HL-60 (cell line): ENCODE results near the gene CENPX.

Source experiments
- DNase-seq, 2 experiments: peaks; one replicate each; pipeline ENCODE4 v3.0.0-alpha.2; 2010 to 2020; ENCODE audit warnings: low read depth in 1 of 2, low spot score in 1 of 2
- H3K27ac ChIP-seq: fragments of 250-450 bp; sonication (Bioruptor Pico); replicated peaks from 2 replicates; pipeline ENCODE4 v1.5.1; 2020; ENCODE audit warnings: mild to moderate bottlenecking, moderate library complexity
- H3K27me3 ChIP-seq: fragments of 250-450 bp; sonication (Bioruptor Pico); 2 replicates; pipeline ENCODE4 v1.5.1; 2021; ENCODE audit warnings: mild to moderate bottlenecking, moderate library complexity; ENCODE audit not compliant: insufficient read depth, poor library complexity, severe bottlenecking
- H3K4me3 ChIP-seq: replicated peaks from 2 replicates; pipeline ENCODE4 v1.5.1; 2011; ENCODE audit warnings: mild to moderate bottlenecking, control low read depth, low read length; ENCODE audit not compliant: insufficient read depth
- GABPA ChIP-seq: IDR thresholded peaks from 2 replicates; pipeline ENCODE4 v1.6.1; 2012; ENCODE audit warnings: low read depth
- POLR2AphosphoS5 ChIP-seq: IDR thresholded peaks from 2 replicates; pipeline ENCODE4 v1.6.1; 2012; ENCODE audit warnings: low read depth
- SPI1 ChIP-seq: IDR thresholded peaks from 2 replicates; pipeline ENCODE4 v1.6.1; 2012; ENCODE audit warnings: low read depth, mild to moderate bottlenecking, borderline replicate concordance
- TF ChIP-seq, protein P1 (sequence below): IDR thresholded peaks from 2 replicates; pipeline ENCODE4 v1.6.1; 2012; ENCODE audit warnings: low read depth; ENCODE audit not compliant: insufficient replicate concordance
- TF ChIP-seq, protein P2 (sequence below): IDR thresholded peaks from one replicate; pipeline ENCODE4 v1.5.1; 2011; ENCODE audit warnings: low read length, control low read depth, inconsistent platforms; ENCODE audit not compliant: insufficient read depth

The CENPX gene

DNA sequence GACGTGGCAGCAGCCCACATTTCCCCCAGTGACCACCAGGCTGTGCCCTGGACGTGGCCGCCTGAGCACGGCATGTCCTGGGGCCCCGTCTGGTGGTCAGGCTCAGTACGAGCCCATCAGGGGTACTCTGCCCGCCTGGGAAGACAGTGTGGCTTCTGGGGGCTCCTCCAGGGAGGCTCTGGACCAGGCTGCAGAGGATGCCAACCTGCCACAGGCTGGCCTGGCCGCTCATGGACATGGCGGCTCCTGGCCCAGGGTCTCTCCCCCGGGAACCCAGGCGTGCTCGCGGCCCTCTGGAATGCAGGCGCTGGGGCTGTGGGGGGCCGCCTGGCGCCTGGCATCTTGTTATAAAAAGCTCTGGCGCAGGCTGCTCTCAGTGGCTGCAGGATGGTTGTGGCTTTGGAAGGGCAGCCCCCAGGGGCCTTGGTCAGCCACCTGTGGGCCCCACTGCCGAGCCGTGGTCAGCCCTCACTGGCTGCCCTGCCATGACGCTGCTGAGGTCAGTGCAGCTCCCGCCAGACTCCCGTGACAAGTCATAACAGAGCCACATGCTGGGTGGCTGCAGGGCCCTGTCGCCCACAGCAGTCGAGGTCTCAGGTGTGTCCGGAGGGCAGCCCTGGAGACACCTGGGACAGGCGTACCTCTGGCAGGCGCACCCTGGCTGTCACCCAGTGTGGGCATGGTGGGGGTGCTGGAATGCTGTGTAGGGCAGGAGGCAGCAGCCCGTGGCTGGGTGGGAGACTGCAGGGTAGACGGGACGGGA is 15.0 kb downstream of the CENPX start:
- DNase-seq, result no peak
- H3K27ac ChIP-seq, result no peak overlapping the region
- TF ChIP-seq, protein P1, sequence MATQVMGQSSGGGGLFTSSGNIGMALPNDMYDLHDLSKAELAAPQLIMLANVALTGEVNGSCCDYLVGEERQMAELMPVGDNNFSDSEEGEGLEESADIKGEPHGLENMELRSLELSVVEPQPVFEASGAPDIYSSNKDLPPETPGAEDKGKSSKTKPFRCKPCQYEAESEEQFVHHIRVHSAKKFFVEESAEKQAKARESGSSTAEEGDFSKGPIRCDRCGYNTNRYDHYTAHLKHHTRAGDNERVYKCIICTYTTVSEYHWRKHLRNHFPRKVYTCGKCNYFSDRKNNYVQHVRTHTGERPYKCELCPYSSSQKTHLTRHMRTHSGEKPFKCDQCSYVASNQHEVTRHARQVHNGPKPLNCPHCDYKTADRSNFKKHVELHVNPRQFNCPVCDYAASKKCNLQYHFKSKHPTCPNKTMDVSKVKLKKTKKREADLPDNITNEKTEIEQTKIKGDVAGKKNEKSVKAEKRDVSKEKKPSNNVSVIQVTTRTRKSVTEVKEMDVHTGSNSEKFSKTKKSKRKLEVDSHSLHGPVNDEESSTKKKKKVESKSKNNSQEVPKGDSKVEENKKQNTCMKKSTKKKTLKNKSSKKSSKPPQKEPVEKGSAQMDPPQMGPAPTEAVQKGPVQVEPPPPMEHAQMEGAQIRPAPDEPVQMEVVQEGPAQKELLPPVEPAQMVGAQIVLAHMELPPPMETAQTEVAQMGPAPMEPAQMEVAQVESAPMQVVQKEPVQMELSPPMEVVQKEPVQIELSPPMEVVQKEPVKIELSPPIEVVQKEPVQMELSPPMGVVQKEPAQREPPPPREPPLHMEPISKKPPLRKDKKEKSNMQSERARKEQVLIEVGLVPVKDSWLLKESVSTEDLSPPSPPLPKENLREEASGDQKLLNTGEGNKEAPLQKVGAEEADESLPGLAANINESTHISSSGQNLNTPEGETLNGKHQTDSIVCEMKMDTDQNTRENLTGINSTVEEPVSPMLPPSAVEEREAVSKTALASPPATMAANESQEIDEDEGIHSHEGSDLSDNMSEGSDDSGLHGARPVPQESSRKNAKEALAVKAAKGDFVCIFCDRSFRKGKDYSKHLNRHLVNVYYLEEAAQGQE, result no peak
- TF ChIP-seq SPI1 (no peak), POLR2AphosphoS5 (no peak), GABPA (no peak)
- TF ChIP-seq, protein P2, sequence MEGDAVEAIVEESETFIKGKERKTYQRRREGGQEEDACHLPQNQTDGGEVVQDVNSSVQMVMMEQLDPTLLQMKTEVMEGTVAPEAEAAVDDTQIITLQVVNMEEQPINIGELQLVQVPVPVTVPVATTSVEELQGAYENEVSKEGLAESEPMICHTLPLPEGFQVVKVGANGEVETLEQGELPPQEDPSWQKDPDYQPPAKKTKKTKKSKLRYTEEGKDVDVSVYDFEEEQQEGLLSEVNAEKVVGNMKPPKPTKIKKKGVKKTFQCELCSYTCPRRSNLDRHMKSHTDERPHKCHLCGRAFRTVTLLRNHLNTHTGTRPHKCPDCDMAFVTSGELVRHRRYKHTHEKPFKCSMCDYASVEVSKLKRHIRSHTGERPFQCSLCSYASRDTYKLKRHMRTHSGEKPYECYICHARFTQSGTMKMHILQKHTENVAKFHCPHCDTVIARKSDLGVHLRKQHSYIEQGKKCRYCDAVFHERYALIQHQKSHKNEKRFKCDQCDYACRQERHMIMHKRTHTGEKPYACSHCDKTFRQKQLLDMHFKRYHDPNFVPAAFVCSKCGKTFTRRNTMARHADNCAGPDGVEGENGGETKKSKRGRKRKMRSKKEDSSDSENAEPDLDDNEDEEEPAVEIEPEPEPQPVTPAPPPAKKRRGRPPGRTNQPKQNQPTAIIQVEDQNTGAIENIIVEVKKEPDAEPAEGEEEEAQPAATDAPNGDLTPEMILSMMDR, result no peak

GRCh38 chr17:82007228-82007494 is 15.5 kb downstream of the CENPX start:
- TF ChIP-seq POLR2AphosphoS5, result no peak
- Histone ChIP-seq H3K27me3 (no peaks in the 10 kb centered on the region), H3K4me3 (no peak overlapping the region), H3K27ac (no peak overlapping the region)
- no peak for DNase-seq

More for the DNA sequence above, 15.0 kb downstream of the CENPX start:
- Histone ChIP-seq H3K4me3 (no peak overlapping the region), H3K27me3 (no peaks in the 10 kb centered on the region)

DNA sequence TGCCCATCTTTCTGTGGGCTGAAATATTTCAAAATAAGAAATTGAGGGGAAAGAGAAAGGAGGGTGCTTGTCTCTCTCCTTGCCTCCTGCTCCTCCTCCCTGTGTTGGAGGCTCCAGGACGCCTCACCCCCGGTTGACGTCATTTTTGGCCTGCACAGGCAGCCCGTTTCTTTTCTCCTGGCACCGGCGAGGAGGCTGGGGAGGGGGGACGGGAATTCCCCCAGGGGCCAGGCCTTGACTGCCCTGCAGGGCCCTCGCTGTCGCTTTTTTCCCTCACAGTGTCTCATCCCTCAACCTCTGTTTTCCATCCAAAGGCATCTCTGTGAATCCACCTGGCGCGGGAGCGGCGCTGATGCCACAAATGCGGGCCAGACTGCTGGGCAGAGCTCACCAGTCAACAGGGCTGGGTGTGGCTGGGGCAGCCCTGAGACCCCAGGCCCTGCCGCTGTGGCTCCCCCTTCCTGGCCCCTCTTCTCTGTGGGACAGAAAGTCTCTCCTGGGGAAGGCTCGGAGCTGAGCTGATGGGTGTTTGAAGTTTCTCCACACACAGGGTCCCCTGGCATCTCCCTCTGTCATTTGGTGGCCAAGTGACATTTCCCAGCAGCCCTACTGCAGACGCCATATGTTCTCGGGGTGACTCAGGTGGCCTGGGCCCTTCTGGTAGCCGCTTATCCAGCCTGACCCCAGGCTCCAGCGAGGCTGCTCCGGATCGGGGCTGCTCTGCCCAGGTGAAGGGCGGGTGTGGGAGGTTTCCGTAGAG is 16.0 kb downstream of the CENPX start:
- Histone ChIP-seq H3K4me3 (no peak overlapping the region), H3K27me3 (no peaks in the 10 kb centered on the region), H3K27ac (no peak overlapping the region)
- DNase-seq, result no peak
- no peak for TF ChIP-seq GABPA
- no peak for TF ChIP-seq POLR2AphosphoS5
- no peak for TF ChIP-seq SPI1
- TF ChIP-seq, protein P2, result no peak

GRCh38 chr17:82005701-82006348 is 16.9 kb downstream of the CENPX start:
- no peak for DNase-seq
- Histone ChIP-seq H3K27me3 (no peaks in the 10 kb centered on the region), H3K27ac (no peak overlapping the region), H3K4me3 (no peak overlapping the region)
- TF ChIP-seq SPI1 (no peak), POLR2AphosphoS5 (no peak), GABPA (no peak)
- TF ChIP-seq, protein P1, result no peak
- TF ChIP-seq, protein P2, result no peak
